M059J (cell line): ENCODE data around the gene ITGB5. TPM values are rescaled to one million over a fixed set of nuclear protein-coding genes. Genes with fewer than 3 reads are reported as not detected.

Source experiments
- DNase-seq: peaks from one replicate; pipeline ENCODE4 v3.0.0-alpha.2; 2012; ENCODE audit warnings: low read depth
- total RNA-seq: library from RNA; depleted of rRNA; stranded (reverse); fragments of >200 nt; shearing (Covaris generic); gene quantifications from 2 replicates; pipeline ENCODE4 v1.2.3, GENCODE V29; 2014

ITGB5 gene
- total RNA-seq, 1 experiment from 2014 or later: 224 TPM

GRCh38 chr3:124772081-124772831 lies 114.9 kb downstream of the ITGB5 start:
- peak; percentile 95 for DNase-seq

GRCh38 chr3:124771083-124771445 lies 116.1 kb downstream of the ITGB5 start:
- no peak for DNase-seq

GRCh38 chr3:124770336-124771082 lies 116.7 kb downstream of the ITGB5 start:
- no peak for DNase-seq

GRCh38 chr3:124769462-124769861 lies 117.7 kb downstream of the ITGB5 start:
- no peak for DNase-seq

- DNase-seq: peak; percentile 51
Measured at GRCh38 chr3:124768812-124769211, 118.4 kb downstream of the ITGB5 start.

GRCh38 chr3:124767691-124768090 lies 119.5 kb downstream of the ITGB5 start:
- no peak for DNase-seq

GRCh38 chr3:124767264-124767663 lies 119.9 kb downstream of the ITGB5 start:
- no peak for DNase-seq

GRCh38 chr3:124766113-124767095 lies 120.8 kb downstream of the ITGB5 start:
- no peak for DNase-seq

GRCh38 chr3:124765197-124765840 lies 121.8 kb downstream of the ITGB5 start:
- DNase-seq: no peak

- peak; percentile 62 for DNase-seq
Measured at GRCh38 chr3:124764746-124765145, 122.4 kb downstream of the ITGB5 start.

GRCh38 chr3:124763644-124764358 lies 123.4 kb downstream of the ITGB5 start:
- DNase-seq: no peak

- DNase-seq: no peak
Measured at GRCh38 chr3:124763206-124763605, 124.0 kb downstream of the ITGB5 start.

- no peak for DNase-seq
Measured at GRCh38 chr3:124762661-124763011, 124.5 kb downstream of the ITGB5 start.

GRCh38 chr3:124761935-124762660 lies 125.1 kb downstream of the ITGB5 start:
- DNase-seq: no peak

GRCh38 chr3:124761250-124761796 lies 125.8 kb downstream of the ITGB5 start:
- DNase-seq: peak; percentile 80

GRCh38 chr3:124760601-124761000 lies 126.6 kb downstream of the ITGB5 start:
- peak; percentile 60 for DNase-seq

GRCh38 chr3:124759666-124760401 lies 127.3 kb downstream of the ITGB5 start:
- DNase-seq: no peak

- DNase-seq: no peak
Measured at GRCh38 chr3:124758851-124759635, 128.1 kb downstream of the ITGB5 start.
